Osteocyte (in vitro differentiated cells): ENCODE data around the gene KATNBL1. TPM values are rescaled to one million over a fixed set of nuclear protein-coding genes. Genes with fewer than 3 reads are reported as not detected.

Experiments used
- DNase-seq: peaks from one replicate; pipeline ENCODE4 v3.0.0; 2021; ENCODE audit warnings: mixed read lengths; ENCODE audit not compliant: unreplicated experiment; ENCODE audit errors: extremely low spot score
- H3K27ac Mint-ChIP-seq: one replicate; pipeline ENCODE4 v1.8.0; 2021; ENCODE audit warnings: mild to moderate bottlenecking, mixed read lengths; ENCODE audit not compliant: unreplicated experiment
- H3K27me3 Mint-ChIP-seq: one replicate; pipeline ENCODE4 v1.8.0; 2021; ENCODE audit warnings: mixed read lengths; ENCODE audit not compliant: unreplicated experiment
- H3K36me3 Mint-ChIP-seq: one replicate; pipeline ENCODE4 v1.8.0; 2021; ENCODE audit warnings: mixed read lengths; ENCODE audit not compliant: unreplicated experiment
- H3K4me1 Mint-ChIP-seq: one replicate; pipeline ENCODE4 v1.8.0; 2021; ENCODE audit warnings: mixed read lengths; ENCODE audit not compliant: unreplicated experiment
- H3K4me3 Mint-ChIP-seq: one replicate; pipeline ENCODE4 v1.8.0; 2021; ENCODE audit warnings: mild to moderate bottlenecking, moderate library complexity, mixed read lengths; ENCODE audit not compliant: unreplicated experiment
- H3K9me3 Mint-ChIP-seq: one replicate; pipeline ENCODE4 v1.8.0; 2021; ENCODE audit warnings: mixed read lengths; ENCODE audit not compliant: unreplicated experiment
- total RNA-seq: library from RNA; stranded (reverse); gene quantifications from 2 replicates; pipeline ENCODE4 v1.2.1, GENCODE V29; 2021
- TF ChIP-seq, protein P1 (sequence below): fragments of 200-600 bp; sonication (generic); IDR thresholded peaks from 2 replicates; pipeline ENCODE4 v1.5.0; 2021; ENCODE audit warnings: antibody characterized with exemption, mild to moderate bottlenecking, moderate library complexity

The KATNBL1 gene
- total RNA-seq, 1 donor from 2014 or later, result 39.1 TPM

DNA sequence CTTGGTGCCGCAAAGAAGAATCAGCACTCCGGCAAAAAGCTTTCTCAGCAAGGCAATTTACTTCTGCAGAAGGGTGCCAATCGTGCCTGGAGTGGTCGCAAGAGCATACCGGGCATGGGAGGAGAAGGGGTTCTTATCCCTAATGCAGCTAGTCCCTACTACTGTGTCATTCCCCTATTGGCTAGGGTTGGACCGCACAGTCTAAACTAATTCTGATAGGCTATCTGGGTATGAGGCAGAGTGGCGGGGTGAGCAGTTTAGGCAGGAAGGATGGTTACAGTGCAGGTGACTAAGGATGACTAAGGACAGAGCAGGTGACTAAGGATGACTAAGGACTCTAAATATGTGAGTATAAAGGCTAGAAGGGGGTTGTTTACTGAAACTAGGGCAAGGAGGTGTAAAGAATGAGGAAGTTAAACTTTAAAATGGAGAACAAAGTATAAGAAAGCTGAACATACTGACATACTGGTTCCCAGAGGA, 55.1 kb downstream of the KATNBL1 start:
- Mint-ChIP-seq H3K4me3 (no peak overlapping the region), H3K27ac (no peak overlapping the region), H3K4me1 (no peaks in the 10 kb centered on the region), H3K9me3 (peaks cover 21% of the 10 kb centered on the region), H3K36me3 (peaks cover 67% of the 10 kb centered on the region), H3K27me3 (no peaks in the 10 kb centered on the region)
- TF ChIP-seq, protein P1, sequence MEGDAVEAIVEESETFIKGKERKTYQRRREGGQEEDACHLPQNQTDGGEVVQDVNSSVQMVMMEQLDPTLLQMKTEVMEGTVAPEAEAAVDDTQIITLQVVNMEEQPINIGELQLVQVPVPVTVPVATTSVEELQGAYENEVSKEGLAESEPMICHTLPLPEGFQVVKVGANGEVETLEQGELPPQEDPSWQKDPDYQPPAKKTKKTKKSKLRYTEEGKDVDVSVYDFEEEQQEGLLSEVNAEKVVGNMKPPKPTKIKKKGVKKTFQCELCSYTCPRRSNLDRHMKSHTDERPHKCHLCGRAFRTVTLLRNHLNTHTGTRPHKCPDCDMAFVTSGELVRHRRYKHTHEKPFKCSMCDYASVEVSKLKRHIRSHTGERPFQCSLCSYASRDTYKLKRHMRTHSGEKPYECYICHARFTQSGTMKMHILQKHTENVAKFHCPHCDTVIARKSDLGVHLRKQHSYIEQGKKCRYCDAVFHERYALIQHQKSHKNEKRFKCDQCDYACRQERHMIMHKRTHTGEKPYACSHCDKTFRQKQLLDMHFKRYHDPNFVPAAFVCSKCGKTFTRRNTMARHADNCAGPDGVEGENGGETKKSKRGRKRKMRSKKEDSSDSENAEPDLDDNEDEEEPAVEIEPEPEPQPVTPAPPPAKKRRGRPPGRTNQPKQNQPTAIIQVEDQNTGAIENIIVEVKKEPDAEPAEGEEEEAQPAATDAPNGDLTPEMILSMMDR, result no peak
- no peak for DNase-seq

DNA sequence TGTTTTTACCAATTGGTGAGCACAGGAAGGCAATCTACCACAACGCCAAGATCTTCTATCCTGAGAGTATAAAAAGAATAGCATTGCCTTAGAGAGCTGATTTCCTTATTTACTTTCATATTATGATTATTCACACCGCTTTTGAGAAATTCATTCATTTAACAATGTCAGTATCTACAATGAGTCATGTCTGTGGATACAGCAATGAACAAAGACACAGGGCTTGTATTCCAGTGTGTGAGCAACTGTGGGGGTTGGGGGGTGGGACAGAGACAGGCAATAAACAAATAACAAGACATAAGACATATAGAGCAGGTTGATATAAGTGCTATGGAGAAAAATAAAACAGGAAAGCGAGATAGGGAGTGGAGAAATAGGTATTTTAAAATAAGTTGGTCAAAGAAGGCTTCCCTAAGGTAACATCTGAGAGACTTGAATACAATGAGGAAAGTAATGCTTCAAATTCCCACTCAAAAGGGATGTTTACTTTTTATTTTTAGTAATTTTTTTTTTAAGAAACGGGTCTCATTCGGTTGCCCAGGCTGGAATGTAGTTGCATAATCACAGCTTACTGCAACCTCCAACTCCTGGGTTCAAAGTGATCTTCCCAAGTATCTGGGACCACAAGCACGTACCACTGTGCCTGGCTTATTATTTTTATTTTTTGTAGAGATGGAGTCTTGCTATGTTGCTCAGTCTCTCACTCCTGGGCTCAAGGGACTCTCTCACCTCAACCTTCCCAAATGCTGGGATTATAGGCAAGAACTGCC, 62.3 kb downstream of the KATNBL1 start:
- H3K4me1 Mint-ChIP-seq, result no peaks in the 10 kb centered on the region
- H3K36me3 Mint-ChIP-seq, result peaks cover 36% of the 10 kb centered on the region
- H3K27me3 Mint-ChIP-seq, result no peaks in the 10 kb centered on the region
- H3K4me3 Mint-ChIP-seq, result no peak overlapping the region
- no peak for DNase-seq
- TF ChIP-seq, protein P1, result no peak
- H3K9me3 Mint-ChIP-seq, result no peaks in the 10 kb centered on the region
- H3K27ac Mint-ChIP-seq, result no peak overlapping the region

DNA sequence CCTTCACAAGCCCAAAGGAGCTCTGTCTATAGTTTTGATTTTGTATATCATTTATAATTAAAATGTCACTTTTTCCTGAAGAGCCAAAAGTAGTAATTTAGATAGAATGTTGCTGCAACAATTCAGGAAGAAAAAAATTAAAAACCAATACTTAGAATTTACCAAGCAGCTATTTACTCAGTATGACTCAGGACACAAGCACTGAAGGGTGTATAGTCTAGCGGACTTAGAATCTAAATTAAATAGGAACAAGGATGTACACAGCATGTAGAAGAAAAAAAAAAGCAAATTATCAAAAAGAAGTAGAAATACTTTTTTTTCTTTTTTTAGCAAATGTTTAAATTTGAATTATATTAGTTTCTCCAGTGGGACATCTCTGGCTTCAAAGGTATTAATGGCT, 76.4 kb downstream of the KATNBL1 start:
- DNase-seq, result no peak
- H3K4me1 Mint-ChIP-seq, result no peaks in the 10 kb centered on the region
- TF ChIP-seq, protein P1, result no peak

DNA sequence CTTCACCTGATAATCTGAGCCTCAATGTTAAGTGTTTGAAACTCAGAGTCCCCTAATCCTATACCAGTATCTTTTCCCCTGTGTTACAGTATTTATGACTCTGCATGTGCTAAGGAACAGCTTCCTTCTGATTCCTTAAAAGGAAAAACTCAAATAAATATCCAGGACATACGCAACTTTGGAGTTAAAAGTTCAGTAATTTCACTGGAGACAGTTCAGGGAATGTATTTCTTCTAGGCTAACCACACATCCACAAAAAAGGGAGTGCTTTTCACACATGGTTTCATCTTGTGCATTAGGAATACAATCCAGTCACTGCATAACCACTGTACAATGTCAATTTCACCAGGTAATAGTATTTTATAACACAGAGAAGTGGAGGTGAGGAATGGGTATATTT, 77.0 kb downstream of the KATNBL1 start:
- Mint-ChIP-seq H3K36me3 (peaks cover 5% of the 10 kb centered on the region), H3K9me3 (no peaks in the 10 kb centered on the region), H3K27ac (no peak overlapping the region), H3K4me3 (no peak overlapping the region), H3K27me3 (no peaks in the 10 kb centered on the region), H3K4me1 (no peaks in the 10 kb centered on the region)
- TF ChIP-seq, protein P1, result no peak
- DNase-seq, result no peak

More for the DNA sequence above, 76.4 kb downstream of the KATNBL1 start:
- Mint-ChIP-seq H3K27ac (no peak overlapping the region), H3K4me3 (no peak overlapping the region), H3K27me3 (no peaks in the 10 kb centered on the region), H3K36me3 (peaks cover 8% of the 10 kb centered on the region), H3K9me3 (no peaks in the 10 kb centered on the region)

DNA sequence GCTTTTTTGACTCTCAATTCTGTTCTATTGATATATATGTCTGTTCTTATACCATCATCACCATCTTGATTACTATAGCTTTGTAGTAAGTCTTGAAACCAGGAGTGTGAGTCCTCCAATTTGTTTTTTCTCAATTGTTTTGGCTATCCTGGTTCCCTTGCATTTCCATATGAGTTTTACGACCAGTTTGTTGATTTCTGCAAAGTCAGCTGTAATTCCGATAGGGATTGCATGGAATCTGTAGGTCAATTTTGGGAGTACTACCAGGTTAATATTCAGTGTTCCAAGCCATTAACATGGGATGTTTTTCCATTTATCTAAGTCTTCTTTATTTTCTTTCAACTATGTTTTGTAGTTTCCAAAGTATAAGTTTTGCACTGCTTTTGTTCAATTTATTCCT, 81.0 kb downstream of the KATNBL1 start:
- H3K9me3 Mint-ChIP-seq, result no peaks in the 10 kb centered on the region

More for the DNA sequence above, 81.0 kb downstream of the KATNBL1 start:
- Mint-ChIP-seq H3K4me1 (no peaks in the 10 kb centered on the region), H3K36me3 (peaks cover 2% of the 10 kb centered on the region), H3K27ac (no peak overlapping the region), H3K27me3 (no peaks in the 10 kb centered on the region), H3K4me3 (no peak overlapping the region)
- TF ChIP-seq, protein P1, result no peak
- DNase-seq, result no peak
